Right lung (tissue), 5 donors: ENCODE results near the gene SIVA1. TPM values are rescaled to one million over a fixed set of nuclear protein-coding genes. Genes with fewer than 3 reads are reported as not detected.
"Not testable (repeated sequence)": the region's sequence is repeated elsewhere in the genome, so short reads cannot be mapped to it uniquely, and the experiment has no call there.

Experiments used
- DNase-seq, 2 donors: peaks; one replicate each; pipeline ENCODE4 v3.0.0-alpha.2; 2013
- polyA plus RNA-seq, 5 donors: library from polyadenylated mRNA; unstranded; fragments of 120-200 nt; gene quantifications; one replicate each; pipeline versions ENCODE4 v1.2.1 to v1.2.3, GENCODE V29; 2013; ENCODE audit warnings: inconsistent platforms in 1 of 5, low replicate concordance in 1 of 5; ENCODE audit not compliant: insufficient read length in 5 of 5, insufficient read depth in 1 of 5

The SIVA1 gene
- polyA plus RNA-seq, 5 donors: 49.3 to 124 (median 71.4) TPM

GRCh38 chr14:104749111-104749649 is 3.8 kb upstream of the SIVA1 start:
- no peak for DNase-seq

- no peak for DNase-seq
Observed at GRCh38 chr14:104750056-104750752, 2.7 kb upstream of the SIVA1 start.

DNA sequence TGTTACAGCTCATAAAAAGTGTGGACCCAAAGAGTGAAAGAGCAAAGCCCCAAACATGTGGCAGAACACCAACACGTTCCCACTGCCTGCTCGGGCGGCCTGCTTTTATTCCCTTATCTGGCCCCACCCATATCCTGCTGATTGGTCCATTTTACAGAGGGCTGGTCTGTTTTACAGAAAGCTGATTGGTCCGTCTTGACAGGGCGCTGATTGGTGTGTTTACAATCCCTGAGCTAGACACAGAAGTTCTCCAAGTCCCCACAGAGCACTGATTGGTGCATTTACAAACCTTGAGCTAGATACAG is 2.2 kb upstream of the SIVA1 start:
- not testable (repeated sequence) for DNase-seq

DNA sequence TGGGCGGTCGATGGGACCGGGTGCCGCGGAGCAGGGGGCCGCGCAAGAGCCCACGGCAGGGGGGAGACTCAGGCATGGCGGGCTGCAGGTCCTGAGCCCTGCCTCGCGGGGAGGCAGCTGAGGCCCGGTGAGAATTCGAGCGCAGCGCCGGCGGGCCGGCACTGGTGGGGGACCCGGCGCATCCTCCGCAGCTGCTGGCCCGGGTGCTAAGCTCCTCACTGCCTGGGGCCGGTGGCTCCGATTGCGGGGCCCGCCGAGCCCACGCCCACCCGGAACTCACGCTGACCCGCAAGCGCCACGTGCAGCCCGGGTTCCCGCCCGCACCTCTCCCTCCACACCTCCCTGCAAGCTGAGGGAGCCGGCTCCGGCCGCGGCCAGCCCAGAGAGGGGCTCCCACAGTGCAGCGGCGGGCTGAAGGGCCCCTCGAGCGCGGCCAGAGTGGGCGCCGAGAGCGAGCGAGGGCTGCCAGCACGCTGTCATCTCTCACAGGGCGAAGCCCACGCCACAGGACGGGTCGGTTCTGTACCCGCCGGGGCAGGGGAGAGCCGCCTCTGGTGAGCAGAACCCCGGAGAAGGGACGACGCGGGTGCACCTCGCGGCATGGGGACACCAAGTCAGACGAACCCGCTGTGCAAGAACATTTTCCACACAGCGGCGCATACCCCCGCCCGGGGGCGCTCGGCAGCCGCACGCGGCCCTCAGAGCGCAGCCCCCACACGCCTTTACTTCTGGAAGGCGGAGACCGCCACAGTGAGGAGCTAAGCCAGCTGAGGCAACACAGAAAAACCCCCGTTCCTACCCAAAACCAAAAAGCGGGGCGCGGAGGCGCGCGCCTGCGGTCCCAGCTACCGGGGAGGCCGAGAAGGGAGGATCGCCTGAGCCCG is 1.2 kb upstream of the SIVA1 start:
- no peak for DNase-seq

DNA sequence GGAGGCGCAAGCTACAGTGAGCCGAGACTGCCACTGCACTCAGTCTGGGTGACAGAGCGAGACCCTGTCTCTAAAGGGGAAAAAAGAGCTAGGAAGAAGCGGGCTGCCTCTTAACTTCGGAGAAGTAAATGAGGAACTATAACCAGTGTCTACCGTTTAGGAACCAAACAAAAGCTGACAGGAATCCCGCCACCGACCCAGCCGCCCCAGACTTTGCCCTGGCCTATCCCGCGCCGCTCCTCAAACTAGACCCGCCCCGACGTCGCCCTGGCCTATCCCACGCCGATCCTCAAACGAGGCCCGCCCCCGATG is 568 bp upstream of the SIVA1 start:
- no peak for DNase-seq

GRCh38 chr14:104753528-104754212 is 723 bp downstream of the SIVA1 start:
- no peak for DNase-seq

DNA sequence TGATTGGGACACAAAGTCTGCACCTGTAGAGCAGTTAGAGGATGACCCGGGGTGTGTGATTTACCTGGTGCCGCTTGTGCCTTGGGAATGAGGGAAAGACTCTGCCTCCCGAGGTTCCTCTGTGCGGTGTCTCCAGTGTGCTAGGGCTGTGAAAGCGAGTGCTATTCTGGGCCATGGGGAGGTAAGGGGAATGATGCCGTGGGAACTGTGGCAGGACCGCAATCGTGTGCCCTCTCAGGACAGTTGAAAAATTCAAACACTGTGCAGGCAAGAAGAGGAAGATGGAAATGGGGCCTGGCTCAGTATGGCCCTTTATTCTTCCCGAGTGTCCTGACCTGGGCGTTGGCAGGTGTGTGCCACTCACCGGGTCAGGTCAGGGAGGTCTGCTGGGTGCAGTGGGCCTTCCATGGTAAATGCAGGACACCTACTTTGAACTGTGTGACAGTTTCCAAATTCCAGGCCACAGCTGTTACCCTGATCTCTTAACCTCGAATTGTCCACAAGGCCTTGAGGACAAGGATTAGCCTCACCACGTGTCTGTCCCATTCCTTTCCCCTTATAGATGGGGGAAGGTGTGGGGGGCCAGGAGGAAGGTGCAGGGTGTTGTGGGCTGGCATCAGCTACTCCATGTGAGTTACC is 1.4 kb downstream of the SIVA1 start:
- DNase-seq: no peak

GRCh38 chr14:104755621-104756020 is 2.7 kb downstream of the SIVA1 start:
- DNase-seq: no peak

DNA sequence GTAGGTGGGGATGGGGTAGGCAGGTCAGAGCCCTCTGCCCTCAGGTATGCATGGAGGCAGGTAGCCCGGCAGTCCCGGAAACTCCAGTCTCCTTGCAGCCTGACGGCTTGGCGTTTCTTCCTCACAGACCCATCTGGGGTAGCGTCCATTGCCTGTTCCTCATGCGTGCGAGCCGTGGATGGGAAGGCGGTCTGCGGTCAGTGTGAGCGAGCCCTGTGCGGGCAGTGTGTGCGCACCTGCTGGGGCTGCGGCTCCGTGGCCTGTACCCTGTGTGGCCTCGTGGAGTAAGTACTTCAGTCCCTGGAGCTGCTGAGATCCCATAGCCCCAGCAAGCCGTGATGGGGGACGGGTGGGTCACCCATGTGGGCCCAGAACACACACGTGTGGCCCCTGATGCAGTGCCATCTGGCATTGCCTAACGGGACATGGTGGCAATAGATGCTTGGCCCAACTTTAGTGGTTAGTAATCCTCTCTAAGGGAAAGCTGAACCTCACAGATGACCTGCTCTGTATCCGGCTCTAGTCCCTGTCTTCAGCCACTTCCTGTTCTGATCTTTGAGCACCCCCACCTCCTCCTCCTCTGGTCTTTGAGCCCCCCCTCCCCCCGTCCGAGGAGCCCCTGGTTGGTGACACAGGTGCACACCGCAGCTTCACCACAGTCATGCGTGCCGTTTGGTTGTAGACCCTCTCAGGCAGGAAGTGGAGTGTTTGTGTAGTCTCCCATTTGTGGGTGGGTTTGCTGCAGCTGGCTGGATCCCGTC is 3.7 kb downstream of the SIVA1 start:
- DNase-seq: no peak

DNA sequence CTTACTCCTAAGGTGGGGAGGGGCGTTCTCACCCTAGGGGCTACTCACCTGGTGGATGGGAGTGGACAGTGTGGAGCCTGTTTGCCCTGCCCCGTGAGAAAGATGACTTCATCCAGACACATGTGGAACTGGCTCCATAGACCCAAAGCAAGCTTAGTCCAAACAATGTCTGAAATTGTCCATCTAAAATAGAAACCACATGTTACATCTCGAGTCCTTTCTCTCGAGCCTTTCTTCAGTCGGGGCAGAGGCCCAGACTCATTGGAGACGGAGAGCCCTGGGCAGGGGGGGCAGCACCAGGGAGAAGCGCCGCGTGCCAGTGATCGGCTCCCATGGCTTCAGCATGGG is 4.3 kb downstream of the SIVA1 start:
- DNase-seq: no peak

DNA sequence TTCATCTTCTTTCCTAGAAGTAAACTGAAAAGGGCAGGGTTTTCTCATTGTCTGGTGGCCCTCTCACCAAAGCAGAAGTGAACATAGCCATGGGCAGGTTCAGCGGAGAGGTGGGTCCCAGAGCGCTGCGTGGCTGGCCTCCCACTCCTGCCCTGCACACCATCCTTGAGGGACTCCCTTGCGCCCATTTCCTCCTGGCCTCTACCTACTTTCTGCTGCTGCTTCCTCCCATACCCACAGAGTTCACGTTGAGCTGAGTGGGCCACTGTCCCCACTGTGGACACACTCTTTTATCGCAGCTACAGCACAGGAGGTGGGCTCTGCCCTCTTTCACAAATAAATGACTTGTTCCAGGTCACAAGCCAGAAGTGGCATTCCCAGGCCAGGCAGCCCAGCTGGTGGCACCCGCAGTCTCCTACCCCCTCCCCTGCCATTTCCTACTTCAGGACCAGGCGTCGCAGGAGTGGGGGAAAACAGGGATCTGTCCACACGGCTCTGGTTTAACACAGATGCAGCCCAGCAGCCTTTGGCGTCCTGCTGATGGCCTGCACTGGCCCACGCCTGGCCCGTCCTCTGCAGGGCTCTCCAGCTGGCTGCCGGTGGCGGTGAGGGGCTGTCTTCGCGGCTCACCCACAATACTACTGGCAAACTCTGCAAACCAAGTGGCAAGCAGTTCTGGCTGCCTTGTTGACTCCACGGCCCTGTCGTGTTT is 4.9 kb downstream of the SIVA1 start:
- DNase-seq: no peak

GRCh38 chr14:104758981-104759969 is 6.3 kb downstream of the SIVA1 start:
- DNase-seq: no peak

DNA sequence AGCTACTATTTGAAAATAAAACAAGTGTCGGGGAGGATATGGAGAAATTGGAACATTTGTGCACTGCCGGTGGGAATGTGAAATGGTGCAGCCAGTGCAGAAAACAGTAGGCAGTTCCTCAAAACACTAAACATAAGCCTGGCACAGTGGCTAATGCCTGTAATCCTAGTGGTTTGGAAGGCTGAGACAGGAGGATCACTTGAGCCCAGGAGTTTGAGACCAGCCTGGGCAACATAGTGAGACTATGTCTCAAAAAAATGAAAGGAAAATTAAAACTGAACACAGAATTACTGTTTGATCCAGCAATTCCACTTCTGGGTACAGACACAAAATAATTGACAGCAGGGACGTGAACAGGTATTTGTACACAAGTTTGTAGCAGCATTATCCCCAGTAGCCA is 12.6 kb downstream of the SIVA1 start:
- no peak for DNase-seq

DNA sequence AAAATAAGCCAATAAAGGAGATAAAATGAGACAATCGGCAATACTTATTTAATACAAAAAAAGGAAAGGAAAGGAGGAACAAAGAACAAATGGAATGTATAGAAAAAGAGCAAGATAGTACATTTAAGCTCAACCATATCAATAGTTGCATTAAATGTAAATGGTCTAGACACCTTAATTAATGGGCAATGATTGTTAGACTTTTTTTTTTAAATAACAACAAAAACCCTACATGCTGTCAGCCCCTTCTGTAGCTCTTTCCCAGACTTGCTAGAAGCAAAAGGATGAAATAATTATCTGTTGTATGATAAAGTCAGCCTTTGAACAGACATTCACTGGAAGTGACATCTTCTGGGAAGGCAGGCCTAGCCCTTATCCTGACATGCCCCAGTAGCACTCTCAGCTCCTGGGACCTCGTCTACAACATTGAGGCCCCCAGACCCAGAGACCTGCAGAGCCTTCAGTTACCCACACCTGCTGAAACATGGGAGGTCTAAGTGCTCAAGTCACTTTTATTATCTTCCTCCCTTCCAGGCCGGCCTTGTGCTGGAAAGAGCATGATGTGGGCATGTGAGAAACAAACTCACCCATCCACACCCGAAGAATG is 13.4 kb downstream of the SIVA1 start:
- DNase-seq: no peak

- DNase-seq: no peak
Observed at GRCh38 chr14:104766863-104767633, 14.1 kb downstream of the SIVA1 start.

DNA sequence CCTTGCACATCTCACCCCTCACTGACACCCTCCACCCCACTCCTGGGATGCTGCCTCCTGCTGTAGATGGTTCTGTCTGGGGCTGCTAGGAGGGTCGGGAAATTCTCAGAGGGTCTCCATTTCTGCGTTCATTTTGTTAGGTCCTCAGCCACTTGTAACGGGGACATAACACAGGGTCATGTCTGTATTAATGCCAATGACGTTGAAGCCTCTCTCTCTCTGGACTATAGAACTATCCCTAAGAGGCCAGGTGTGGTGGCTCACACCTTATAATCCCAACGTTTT is 14.6 kb downstream of the SIVA1 start:
- DNase-seq: no peak

DNA sequence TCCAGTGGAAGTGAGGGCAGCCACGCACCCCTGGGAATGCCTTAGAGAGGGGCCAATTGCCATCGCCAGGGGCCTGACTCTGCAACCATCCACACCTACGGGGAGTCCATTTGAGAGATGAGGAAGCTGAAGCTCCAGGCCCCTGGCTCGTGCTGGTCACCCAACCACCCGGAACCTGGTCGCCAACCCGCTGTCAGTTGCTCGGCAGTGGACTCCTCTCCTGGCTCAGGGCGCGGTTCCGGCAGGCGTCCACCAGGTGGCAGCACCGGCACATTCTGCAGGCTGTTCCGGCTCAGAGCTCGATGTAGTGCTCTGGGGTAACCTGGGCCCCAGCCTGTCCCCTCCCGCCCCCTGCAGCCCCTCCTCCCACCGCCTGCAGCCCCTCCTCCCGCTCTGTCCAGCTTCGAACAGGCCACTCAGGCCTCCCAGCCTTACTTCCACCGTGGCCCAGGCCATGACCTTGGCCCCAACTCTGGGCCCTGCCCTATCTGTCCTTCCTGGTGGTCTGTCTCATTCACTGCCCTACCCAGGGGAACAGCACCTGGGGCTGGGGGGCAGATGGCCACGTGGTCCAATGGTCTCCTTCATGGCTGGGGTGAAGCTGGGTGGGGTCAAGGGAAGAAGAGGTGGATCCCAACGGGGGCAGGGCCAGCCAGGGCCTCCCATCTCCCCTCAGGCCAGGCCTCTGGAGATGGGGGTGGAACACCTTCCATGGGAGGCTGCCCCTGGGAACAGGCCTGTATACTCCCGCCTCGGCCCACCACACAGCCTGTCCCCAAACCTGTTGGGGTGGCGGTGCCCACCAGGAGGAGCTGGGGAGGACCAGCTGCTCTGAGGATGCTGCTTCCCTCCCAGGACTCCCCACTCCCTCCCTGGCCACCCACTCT is 15.7 kb downstream of the SIVA1 start:
- DNase-seq: peak; percentile 75 to 82
